B cell (primary cell): ENCODE results near the gene TXNDC15. TPM values are rescaled to one million over a fixed set of nuclear protein-coding genes. Genes with fewer than 3 reads are reported as not detected.
"Not testable (repeated sequence)": the region's sequence is repeated elsewhere in the genome, so short reads cannot be mapped to it uniquely, and the experiment has no call there.

Experiments
- ATAC-seq: fragments of 200-7000 bp; cut with Tn5 transposase; one replicate; pipeline ENCODE4 v1.10.0; 2021; ENCODE audit warnings: low read depth, mild to moderate bottlenecking, moderate number of reproducible peaks, moderate library complexity
- CTCF ChIA-PET: fragments of 350-600 bp; sonication (Branson Sonifier 250); formaldehyde crosslinking; loops from one replicate; lab custom pipeline; 2021; ENCODE audit warnings: antibody characterized with exemption, inconsistent platforms; lab: Charles Lee
- POLR2A ChIA-PET: fragments of 350-600 bp; sonication (Branson Sonifier 250); formaldehyde crosslinking; loops from one replicate; lab custom pipeline; 2021; ENCODE audit warnings: antibody characterized with exemption; lab: Charles Lee
- DNase-seq: peaks from one replicate; pipeline ENCODE4 v3.0.0; 2013
- H2AFZ ChIP-seq: 2 replicates; pipeline ENCODE4 v1.6.1; 2012; ENCODE audit warnings: mild to moderate bottlenecking, low read depth, low read length; ENCODE audit not compliant: insufficient read depth, poor library complexity, severe bottlenecking
- H3K27ac ChIP-seq, 2 donors: 1 replicate in 1 of 2; 2 replicates in 1 of 2; pipeline ENCODE4 v1.5.1; 2012 to 2013; ENCODE audit warnings: low read length in 2 of 2, mild to moderate bottlenecking in 2 of 2, moderate library complexity in 1 of 2
- H3K27me3 ChIP-seq, 4 experiments: fragments of 200-600 bp in 1 of 4; sonication (generic) in 1 of 4; replicated peaks in 1 of 4; 1 replicate in 2 of 4; 2 replicates in 2 of 4; pipeline versions ENCODE4 v1.6.1 to v1.7.0; 2013 to 2016; ENCODE audit warnings: low read length in 3 of 4, mild to moderate bottlenecking in 2 of 4, mixed read lengths in 1 of 4, moderate library complexity in 1 of 4; ENCODE audit not compliant: insufficient read depth in 4 of 4, control insufficient read depth in 3 of 4; ENCODE audit errors: control extremely low read depth in 1 of 4
- H3K36me3 ChIP-seq, 2 experiments: replicated peaks in 1 of 2; 1 replicate in 1 of 2; 2 replicates in 1 of 2; pipeline versions ENCODE4 v1.6.1 to v1.7.1; 2013; ENCODE audit warnings: low read length in 1 of 2; ENCODE audit not compliant: insufficient read depth in 2 of 2, control insufficient read depth in 1 of 2; ENCODE audit errors: control extremely low read depth in 1 of 2, extremely low read depth in 1 of 2
- H3K4me1 ChIP-seq, 2 donors: fragments of 200-600 bp in 1 of 2; sonication (generic) in 1 of 2; 1 replicate in 1 of 2; 2 replicates in 1 of 2; pipeline versions ENCODE4 v1.5.1 to v1.6.1; 2013 to 2017; ENCODE audit warnings: low read length in 2 of 2; ENCODE audit not compliant: control insufficient read depth in 2 of 2, insufficient read depth in 2 of 2
- H3K4me2 ChIP-seq: replicated peaks from 2 replicates; pipeline ENCODE3; 2012; ENCODE audit warnings: mild to moderate bottlenecking, low read depth, low read length; ENCODE audit not compliant: poor library complexity, severe bottlenecking
- H3K4me3 ChIP-seq, 5 experiments: fragments of 200-600 bp in 1 of 5; sonication (generic) in 1 of 5; 1 replicate in 3 of 5; 2 replicates in 2 of 5; pipeline versions ENCODE4 v1.5.1 to v1.7.0; 2011 to 2016; ENCODE audit warnings: low read length in 4 of 5, mild to moderate bottlenecking in 4 of 5, low read depth in 2 of 5, control low read depth in 1 of 5, moderate library complexity in 1 of 5; ENCODE audit not compliant: insufficient read depth in 1 of 5; ENCODE audit errors: control extremely low read depth in 1 of 5, extremely low read depth in 1 of 5
- H3K79me2 ChIP-seq: fragments of 200-600 bp; sonication (generic); one replicate; pipeline ENCODE4 v1.6.0; 2016; ENCODE audit warnings: low read length; ENCODE audit not compliant: control insufficient read depth, insufficient read depth
- H3K9ac ChIP-seq: fragments of 200-600 bp; sonication (generic); 2 replicates; pipeline ENCODE4 v1.6.1; 2017; ENCODE audit warnings: mild to moderate bottlenecking, low read length, moderate library complexity
- H3K9me3 ChIP-seq, 3 donors: one replicate each; pipeline versions ENCODE4 v1.6.1 to v1.7.1; 2013; ENCODE audit warnings: low read length in 2 of 3; ENCODE audit not compliant: control insufficient read depth in 2 of 3, insufficient read depth in 1 of 3; ENCODE audit errors: control extremely low read depth in 1 of 3
- H4K20me1 ChIP-seq: 2 replicates; pipeline ENCODE4 v1.6.0; 2012; ENCODE audit warnings: mild to moderate bottlenecking, low read length; ENCODE audit not compliant: insufficient read depth, control insufficient read depth, poor library complexity, severe bottlenecking
- H3K27ac Mint-ChIP-seq: one replicate; pipeline ENCODE4 v1.8.0; 2021; ENCODE audit warnings: mixed read lengths
- H3K27me3 Mint-ChIP-seq: one replicate; pipeline ENCODE4 v1.8.0; 2021; ENCODE audit warnings: mixed read lengths
- H3K4me1 Mint-ChIP-seq: one replicate; pipeline ENCODE4 v1.8.0; 2021; ENCODE audit warnings: mixed read lengths
- H3K4me3 Mint-ChIP-seq: one replicate; pipeline ENCODE4 v1.8.0; 2021; ENCODE audit warnings: mixed read lengths
- H3K9me3 Mint-ChIP-seq: one replicate; pipeline ENCODE4 v1.8.0; 2022; ENCODE audit warnings: mixed read lengths; ENCODE audit not compliant: insufficient read depth
- EZH2 ChIP-seq: IDR thresholded peaks from 2 replicates; pipeline ENCODE4 v1.6.1; 2012; ENCODE audit warnings: borderline replicate concordance, low read depth, mild to moderate bottlenecking, moderate library complexity, low read length; ENCODE audit not compliant: insufficient read depth, poor library complexity, severe bottlenecking
- WGBS: methylation state at CpG from one replicate; pipeline ENCODE4 v1.1.5; 2013; ENCODE audit warnings: missing lambda C conversion rate; ENCODE audit not compliant: insufficient coverage; 5-methylcytosine and 5-hydroxymethylcytosine counted together
- intact Hi-C: fragments of 100-400 bp; cut with micrococcal nuclease; formaldehyde crosslinking; loops from one replicate; pipeline ENCODE4 v1.10.0; 2022
- polyA plus RNA-seq: library from polyadenylated mRNA; depleted of rRNA; stranded (reverse); fragments of >200 nt; gene quantifications from 2 replicates; pipeline ENCODE4 v1.2.3, GENCODE V29; 2012
- total RNA-seq, 2 donors: library from RNA; stranded (reverse); fragments of 120-200 nt in 1 of 2; gene quantifications; 1 replicate in 1 of 2; 2 replicates in 1 of 2; pipeline versions ENCODE4 v1.2.3 to v1.2.4, GENCODE V29; 2013 to 2022
- TF ChIP-seq, protein P1 (sequence below): fragments of 200-600 bp; IDR thresholded peaks from one replicate; pipeline ENCODE4 v1.8.0; 2022; ENCODE audit warnings: antibody characterized with exemption, mild to moderate bottlenecking

TXNDC15 gene
- total and polyA plus RNA-seq, 2 donors (not counting 1 experiment from before 2014, with no cell fraction given): 18.5 to 50.4 TPM

DNA sequence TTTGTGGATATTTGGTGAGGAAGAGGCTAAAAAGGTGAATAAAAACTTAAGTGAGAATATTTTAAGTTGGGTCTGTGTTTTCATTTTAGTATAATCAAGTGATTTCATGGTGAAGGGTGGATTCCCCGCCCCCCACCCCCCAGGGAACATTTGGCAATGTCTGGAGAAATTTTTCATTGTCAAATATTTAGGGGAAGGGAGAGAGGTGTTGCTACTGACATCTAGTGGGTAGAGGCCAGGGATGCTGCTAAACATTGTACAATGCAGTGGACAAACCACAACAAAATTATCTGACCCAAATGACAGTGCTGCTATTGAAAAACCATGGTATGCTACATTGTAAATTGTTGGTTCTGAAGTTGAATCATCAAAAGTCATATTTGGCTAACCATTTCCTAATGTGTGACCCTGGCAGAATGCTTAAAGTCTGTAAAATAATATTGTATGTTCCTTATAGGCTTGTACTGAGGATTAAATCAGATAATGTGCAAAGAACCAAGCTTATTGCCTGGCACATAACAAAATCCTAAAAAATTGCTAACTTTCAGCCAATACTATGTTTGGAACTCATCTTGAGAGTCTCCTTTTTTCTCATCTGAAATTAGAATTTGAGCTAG is 22.8 kb upstream of the TXNDC15 start:
- ATAC-seq: no peak
- H3K4me3 ChIP-seq: no peak overlapping the region
- no peak overlapping the region for H3K4me3 Mint-ChIP-seq
- CTCF ChIA-PET: interaction anchor here (0.7 to 1.6 kb wide), 8 partner anchors 9 to 894 kb away, joined by 3 to 4 read pairs (median 3); partner anchors contain the start of genes CAMLG and PCBD2
- DNase-seq: peak; percentile 26
- peaks cover 25% of the 10 kb centered on the region for H3K4me1 Mint-ChIP-seq
- peaks cover 12 to 15% of the 10 kb centered on the region in 2 donors for H3K4me1 ChIP-seq
- no peaks in the 10 kb centered on the region for H3K9me3 ChIP-seq
- H3K36me3 ChIP-seq: peaks cover 1 to 24% of the 10 kb centered on the region in 2 experiments
- no peak overlapping the region for H3K4me2 ChIP-seq
- intact Hi-C loops: no loop called here
- POLR2A ChIA-PET: interaction anchor here (0.9 kb wide), 1 partner anchor 701 kb away, joined by 5 read pairs; no protein-coding TSS in a partner anchor
- peaks cover 77% of the 10 kb centered on the region for H3K79me2 ChIP-seq
- H3K27me3 ChIP-seq: no peaks in the 10 kb centered on the region
- no peaks in the 10 kb centered on the region for H3K9me3 Mint-ChIP-seq
- H3K27me3 Mint-ChIP-seq: no peaks in the 10 kb centered on the region
- no peak overlapping the region for H3K27ac Mint-ChIP-seq
- TF ChIP-seq EZH2: no peak
- TF ChIP-seq, protein P1, sequence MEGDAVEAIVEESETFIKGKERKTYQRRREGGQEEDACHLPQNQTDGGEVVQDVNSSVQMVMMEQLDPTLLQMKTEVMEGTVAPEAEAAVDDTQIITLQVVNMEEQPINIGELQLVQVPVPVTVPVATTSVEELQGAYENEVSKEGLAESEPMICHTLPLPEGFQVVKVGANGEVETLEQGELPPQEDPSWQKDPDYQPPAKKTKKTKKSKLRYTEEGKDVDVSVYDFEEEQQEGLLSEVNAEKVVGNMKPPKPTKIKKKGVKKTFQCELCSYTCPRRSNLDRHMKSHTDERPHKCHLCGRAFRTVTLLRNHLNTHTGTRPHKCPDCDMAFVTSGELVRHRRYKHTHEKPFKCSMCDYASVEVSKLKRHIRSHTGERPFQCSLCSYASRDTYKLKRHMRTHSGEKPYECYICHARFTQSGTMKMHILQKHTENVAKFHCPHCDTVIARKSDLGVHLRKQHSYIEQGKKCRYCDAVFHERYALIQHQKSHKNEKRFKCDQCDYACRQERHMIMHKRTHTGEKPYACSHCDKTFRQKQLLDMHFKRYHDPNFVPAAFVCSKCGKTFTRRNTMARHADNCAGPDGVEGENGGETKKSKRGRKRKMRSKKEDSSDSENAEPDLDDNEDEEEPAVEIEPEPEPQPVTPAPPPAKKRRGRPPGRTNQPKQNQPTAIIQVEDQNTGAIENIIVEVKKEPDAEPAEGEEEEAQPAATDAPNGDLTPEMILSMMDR: peak; percentile 42
- no peak overlapping the region for H3K9ac ChIP-seq
- H2AFZ ChIP-seq: no peak overlapping the region
- no CpG with 5 or more reads among the region's 1 CpG for WGBS
- peak overlapping the region in 1 of 2 donors; percentile 3 for H3K27ac ChIP-seq
- peaks cover 11% of the 10 kb centered on the region for H4K20me1 ChIP-seq

DNA sequence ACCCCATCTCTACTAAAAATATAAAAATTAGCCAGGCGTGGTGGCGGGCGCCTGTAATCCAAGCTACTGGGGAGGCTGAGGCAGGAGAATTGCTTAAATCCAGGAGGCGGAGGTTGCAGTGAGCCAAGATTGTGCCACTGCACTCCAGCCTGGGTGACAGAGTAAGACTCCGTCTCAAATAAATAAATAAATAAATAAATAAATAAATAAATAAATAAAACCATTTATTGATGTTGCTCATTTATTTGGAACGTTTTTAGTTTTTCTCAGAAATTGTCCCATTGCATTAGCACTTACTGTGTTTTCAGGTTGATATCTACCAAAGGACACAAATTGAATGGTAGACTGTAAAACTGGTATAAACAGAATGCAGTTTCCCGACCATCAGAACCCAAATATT is 17.7 kb upstream of the TXNDC15 start:
- H4K20me1 ChIP-seq, H3K9ac ChIP-seq, H2AFZ ChIP-seq, H3K4me3 Mint-ChIP-seq, H3K27ac Mint-ChIP-seq, intact Hi-C loops, H3K4me1 ChIP-seq, H3K4me2 ChIP-seq, POLR2A ChIA-PET, DNase-seq, H3K9me3 Mint-ChIP-seq, H3K27ac ChIP-seq, H3K9me3 ChIP-seq, H3K27me3 Mint-ChIP-seq, H3K4me1 Mint-ChIP-seq, H3K27me3 ChIP-seq, ATAC-seq, H3K4me3 ChIP-seq: not testable (repeated sequence)
- WGBS: no CpG with 5 or more reads among the region's 7 CpGs
- Histone ChIP-seq H3K79me2 (peaks cover 31% of the 10 kb centered on the region), H3K36me3 (peaks cover 1 to 39% of the 10 kb centered on the region in 2 experiments)
- CTCF ChIA-PET: interaction anchor here (1.2 kb wide), 1 partner anchor 48 kb away, joined by 4 read pairs; the partner anchor contains the start of gene PCBD2
